GM12878 (cell line): ENCODE measurements around the gene TRIAP1. TPM values are rescaled to one million over a fixed set of nuclear protein-coding genes. Genes with fewer than 3 reads are reported as not detected.

ENCODE experiments used
- ATAC-seq: fragments of 200-7000 bp; cut with Tn5 transposase; 3 replicates; pipeline ENCODE4 v1.9.1; 2020; ENCODE audit warnings: mild to moderate bottlenecking, moderate library complexity
- BruUV-seq: library from RNA; stranded (reverse); fragments of 400-500 nt; replicated peaks from 2 replicates; lab custom pipeline; 2021; lab: Mats Ljungman, UMichigan
- CTCF ChIA-PET: fragments of 300-600 bp; sonication (Branson Sonifier 250); formaldehyde crosslinking; extraction: SDS; loops from one replicate; lab custom pipeline; 2021; ENCODE audit warnings: inconsistent platforms; lab: Yijun Ruan, JAX
- POLR2A ChIA-PET: fragments of 350-600 bp; formaldehyde crosslinking; extraction: SDS; loops from one replicate; lab custom pipeline; 2021; ENCODE audit warnings: inconsistent platforms; lab: Charles Lee
- RAD21 ChIA-PET: fragments of 300-600 bp; sonication (Branson Sonifier 250); formaldehyde crosslinking; loops from one replicate; lab custom pipeline; 2023; ENCODE audit warnings: antibody characterized with exemption; ENCODE audit not compliant: unreplicated experiment; lab: Charles Lee
- SMC1A ChIA-PET: fragments of 300-600 bp; sonication (Branson Sonifier 250); formaldehyde crosslinking; loops from one replicate; lab custom pipeline; 2023; ENCODE audit not compliant: unreplicated experiment, uncharacterized antibody; lab: Charles Lee
- DNase-seq: peaks from one replicate; pipeline ENCODE4 v3.0.0-alpha.2; 2011; ENCODE audit warnings: low read depth, low spot score
- FAIRE-seq: peaks from 3 replicates; lab custom pipeline; 2011; peaks lifted over from hg19 to GRCh38; lab: Jason Lieb, UNC
- H2AFZ ChIP-seq: 2 replicates; pipeline ENCODE4 v1.6.0; 2011; ENCODE audit warnings: low read depth, low read length, control low read depth; ENCODE audit not compliant: control insufficient read depth
- H3K27ac ChIP-seq: 2 replicates; pipeline ENCODE4 v1.5.1; 2011; ENCODE audit warnings: control low read depth; ENCODE audit not compliant: control insufficient read depth, insufficient read depth
- H3K27me3 ChIP-seq, 2 experiments: replicated peaks in 1 of 2; 2 replicates each; pipeline versions ENCODE4 v1.6.0 to v1.6.1; 2011; ENCODE audit warnings: low read length in 1 of 2; ENCODE audit not compliant: control insufficient read depth in 2 of 2, insufficient read depth in 2 of 2
- H3K36me3 ChIP-seq, 2 experiments: 2 replicates each; pipeline ENCODE4 v1.5.1; 2011; ENCODE audit warnings: low read length in 1 of 2; ENCODE audit not compliant: control insufficient read depth in 2 of 2, insufficient read depth in 2 of 2
- H3K4me1 ChIP-seq: 2 replicates; pipeline ENCODE4 v1.6.1; 2011; ENCODE audit warnings: mild to moderate bottlenecking, low read length, moderate library complexity, mixed read lengths; ENCODE audit not compliant: control insufficient read depth, insufficient read depth
- H3K4me2 ChIP-seq: 2 replicates; pipeline ENCODE4 v1.6.0; 2011; ENCODE audit warnings: control low read depth; ENCODE audit not compliant: control insufficient read depth, insufficient read depth
- H3K4me3 ChIP-seq: fragments of 200-600 bp; sonication (generic); 2 replicates; pipeline ENCODE4 v1.5.1; 2016
- H3K79me2 ChIP-seq: 2 replicates; pipeline ENCODE4 v1.6.0; 2011; ENCODE audit warnings: low read length; ENCODE audit not compliant: control insufficient read depth, insufficient read depth
- H3K9ac ChIP-seq: 2 replicates; pipeline ENCODE4 v1.8.0; 2011; ENCODE audit warnings: low read length, control low read depth, mixed read lengths; ENCODE audit not compliant: control insufficient read depth, insufficient read depth
- H3K9me3 ChIP-seq: replicated peaks from 3 replicates; pipeline ENCODE4 v1.5.1; 2011; ENCODE audit warnings: mild to moderate bottlenecking, low read length; ENCODE audit not compliant: control insufficient read depth, insufficient read depth
- H4K20me1 ChIP-seq: 2 replicates; pipeline ENCODE4 v1.6.0; 2011; ENCODE audit not compliant: control insufficient read depth, insufficient read depth
- CHD4 ChIP-seq: fragments of 200-600 bp; sonication (generic); IDR thresholded peaks from 2 replicates; pipeline ENCODE4 v1.6.1; 2016; ENCODE audit warnings: mild to moderate bottlenecking
- E4F1 ChIP-seq: fragments of 450-650 bp; IDR thresholded peaks from 2 replicates; pipeline ENCODE4 v1.6.1; 2018; ENCODE audit warnings: borderline replicate concordance, mild to moderate bottlenecking; ENCODE audit not compliant: partially characterized antibody
- MYC ChIP-seq: IDR thresholded peaks from 2 replicates; pipeline ENCODE4 v1.6.1; 2011; ENCODE audit warnings: mild to moderate bottlenecking, low read length, moderate library complexity, inconsistent platforms; ENCODE audit not compliant: insufficient read depth, insufficient replicate concordance, insufficient read length, severe bottlenecking
- RFX5 ChIP-seq: IDR thresholded peaks from 2 replicates; pipeline ENCODE4 v1.6.1; 2011; ENCODE audit warnings: low read depth, low read length, improper control_type of control experiment
- SIX5 ChIP-seq: IDR thresholded peaks from 2 replicates; pipeline ENCODE4 v1.6.1; 2011; ENCODE audit warnings: mild to moderate bottlenecking, low read depth, low read length, moderate library complexity; ENCODE audit not compliant: severe bottlenecking
- WGBS: methylation state at CpG from one replicate; pipeline ENCODE4 v1.1.6; 2016; ENCODE audit warnings: low lambda C conversion rate; ENCODE audit not compliant: insufficient replicate concordance, insufficient coverage; ENCODE audit errors: missing lambda C conversion rate; 5-methylcytosine and 5-hydroxymethylcytosine counted together
- in situ Hi-C: fragments of 300-500 bp; cut with MboI; formaldehyde crosslinking; loops from 9 replicates; pipeline ENCODE4 v1.14.3; 2018; ENCODE audit warnings: mixed read lengths
- intact Hi-C: fragments of 100-400 bp; cut with micrococcal nuclease; formaldehyde crosslinking; loops from one replicate; pipeline ENCODE4 v1.14.2; 2022; ENCODE audit not compliant: unreplicated experiment
- polyA plus RNA-seq, 11 experiments: library from polyadenylated mRNA; depleted of rRNA in 4 of 11; unstranded in 6 of 11; stranded (reverse) in 5 of 11; fragments of >200 nt; fragmentation: Nextera tagmentation in 4 of 11; fragmentation: Illumina TruSeq in 1 of 11; extraction: Ambion mirVana in 4 of 11; extraction: Trizol in 1 of 11; gene quantifications; 1 replicate in 1 of 11; 2 replicates in 10 of 11; pipeline versions ENCODE4 v1.2.1 to v1.2.3, GENCODE V29; 2011 to 2016; ENCODE audit warnings: inconsistent platforms in 2 of 11, missing spikeins in 2 of 11, low read depth in 1 of 11
- total RNA-seq, 4 experiments: library from RNA; depleted of rRNA in 3 of 4; stranded (reverse); fragments of >200 nt in 3 of 4; fragmentation: Illumina TruSeq in 1 of 4; extraction: Trizol in 1 of 4; gene quantifications; 2 replicates each; pipeline versions ENCODE4 v1.2.1 to v1.2.3, GENCODE V29; 2013 to 2021

TRIAP1 gene
- total and polyA plus RNA-seq, 10 of the 15 experiments (the other 5 are each of a cell fraction or from before 2014, with no cell fraction given), result 44.8 to 346 (median 80.8) TPM

- H2AFZ ChIP-seq, result no peak overlapping the region
- no peak for ATAC-seq
- SMC1A ChIA-PET, result interaction anchor here (1.1 kb wide), 1 partner anchor 23 kb away, joined by 4 read pairs; no protein-coding TSS in a partner anchor
- BruUV-seq, result no TSS peak
- H3K27ac ChIP-seq, result no peak overlapping the region
- H3K36me3 ChIP-seq, result no peaks in the 10 kb centered on the region
- no peak overlapping the region for H3K4me2 ChIP-seq
- FAIRE-seq, result no peak
- no peak overlapping the region for H3K9ac ChIP-seq
- H3K4me3 ChIP-seq, result no peak overlapping the region
- no peaks in the 10 kb centered on the region; the same call in 1 of the 2 replicates for H3K4me1 ChIP-seq
- intact Hi-C loops (no loop called here), in situ Hi-C loops (no loop called here)
- TF ChIP-seq SIX5 (no peak), E4F1 (no peak), CHD4 (no peak), RFX5 (no peak), MYC (no peak)
- no peaks in the 10 kb centered on the region for H3K9me3 ChIP-seq
- CTCF ChIA-PET, result interaction anchor here (2.0 kb wide), 1 partner anchor 14 kb away, joined by 7 read pairs; the partner anchor contains the start of gene DYNLL1
- POLR2A ChIA-PET, result no interaction called here
- RAD21 ChIA-PET, result interaction anchor here (1.2 kb wide), 1 partner anchor 16 kb away, joined by 3 read pairs; no protein-coding TSS in a partner anchor
- H4K20me1 ChIP-seq, result no peaks in the 10 kb centered on the region
- H3K27me3 ChIP-seq, result no peaks in the 10 kb centered on the region
- whole genome bisulfite sequencing, result 98% methylated on average over 9 of the region's 9 CpGs
- H3K79me2 ChIP-seq, result no peaks in the 10 kb centered on the region
- DNase-seq, result no peak
Measured at GRCh38 chr12:120481022-120481767, 35.0 kb upstream of the TRIAP1 start.
